ENCODE measurements around the gene KIF3B. TPM values are rescaled to one million over a fixed set of nuclear protein-coding genes. Genes with fewer than 3 reads are reported as not detected.
A peak's percentile ranks its signal among the peaks of the same experiment; 100 is the strongest.

Gene KIF3B
- total and polyA plus RNA-seq, 2 of the 13 experiments (the other 11 are each of a cell fraction or from before 2014, with no cell fraction given), result 23.6 to 28.8 TPM

GRCh38 chr20:32263398-32263954, 14.0 kb upstream of the KIF3B start (continued):
- no peak for TF ChIP-seq TOPORS (CRISPR knock-in tag; IDR thresholded peaks at IDR 0.05)
- no peak for TF ChIP-seq NR0B2 (CRISPR knock-in tag; IDR thresholded peaks at IDR 0.05)
- TF ChIP-seq ZNF136 (CRISPR knock-in tag; IDR thresholded peaks at IDR 0.05; ENCODE audit: low read depth), result no peak
- TF ChIP-seq ZNF225 (CRISPR knock-in tag; IDR thresholded peaks at IDR 0.05), result no peak
- no peak for TF ChIP-seq PAX8 (CRISPR knock-in tag; IDR thresholded peaks at IDR 0.05; ENCODE audit: borderline replicate concordance)
- peak; percentile 84 for TF ChIP-seq GATAD2A (CRISPR knock-in tag; IDR thresholded peaks at IDR 0.05)
- TF ChIP-seq ZNF614 (CRISPR knock-in tag; IDR thresholded peaks at IDR 0.05; ENCODE audit: borderline replicate concordance), result no peak
- TF ChIP-seq CBX1 (IDR thresholded peaks at IDR 0.05; ENCODE audit: low read depth), result peak; percentile 39
- TF ChIP-seq POLR2G (IDR thresholded peaks at IDR 0.05; ENCODE audit: low read depth, low read length), result no peak
- no peak; the same call in 1 of the 2 replicates for TF ChIP-seq KDM3A (CRISPR knock-in tag; IDR thresholded peaks at IDR 0.05; ENCODE audit: low read depth)
- no peak for TF ChIP-seq EED (CRISPR knock-in tag; IDR thresholded peaks at IDR 0.05)
- no peak for TF ChIP-seq SRSF9 (IDR thresholded peaks at IDR 0.05; ENCODE audit: borderline replicate concordance, insufficient read depth, low read depth, low read length, poor library complexity, severe bottlenecking)
- no peak for TF ChIP-seq ZNF782 (CRISPR knock-in tag; IDR thresholded peaks at IDR 0.05; ENCODE audit: borderline replicate concordance)
- TF ChIP-seq GLMP (CRISPR knock-in tag; IDR thresholded peaks at IDR 0.05; ENCODE audit: borderline replicate concordance), result no peak
- TF ChIP-seq TRIM24 (CRISPR knock-in tag; IDR thresholded peaks at IDR 0.05), result no peak
- TF ChIP-seq ZBTB14 (CRISPR knock-in tag; IDR thresholded peaks at IDR 0.05), result no peak
- no peak for TF ChIP-seq PHF21A (CRISPR knock-in tag; IDR thresholded peaks at IDR 0.05)
- TF ChIP-seq CBX2 (IDR thresholded peaks at IDR 0.05; ENCODE audit: low read depth, low read length), result no peak
- TF ChIP-seq CBX2 (CRISPR knock-in tag; IDR thresholded peaks at IDR 0.05; ENCODE audit: low read depth), result no peak
- no peak for TF ChIP-seq NCOA1 (CRISPR knock-in tag; IDR thresholded peaks at IDR 0.05)
- no peak for TF ChIP-seq ZNF512 (CRISPR knock-in tag; IDR thresholded peaks at IDR 0.05)
